WTC11 (cell line): ENCODE results near the gene GPR37L1. TPM values are rescaled to one million over a fixed set of nuclear protein-coding genes. Genes with fewer than 3 reads are reported as not detected.

Experiments
- ATAC-seq: fragments of 200-7000 bp; cut with Tn5 transposase; 2 replicates; pipeline ENCODE4 v1.10.0; 2021; ENCODE audit warnings: mild to moderate bottlenecking, moderate library complexity
- CTCF ChIA-PET: fragments of 300-600 bp; sonication (Branson Sonifier 250); formaldehyde crosslinking; loops from one replicate; lab custom pipeline; 2021; ENCODE audit warnings: antibody characterized with exemption; lab: Charles Lee
- POLR2A ChIA-PET: fragments of 350-600 bp; sonication (Branson Sonifier 250); formaldehyde crosslinking; loops from one replicate; lab custom pipeline; 2021; ENCODE audit warnings: antibody characterized with exemption; lab: Charles Lee
- DNase-seq: peaks from one replicate; pipeline ENCODE4 v3.0.0; 2021; ENCODE audit warnings: low spot score
- H3K27ac Mint-ChIP-seq: 2 replicates; pipeline ENCODE4 v1.8.0; 2021; ENCODE audit warnings: mixed read lengths
- H3K27me3 Mint-ChIP-seq: 2 replicates; pipeline ENCODE4 v1.8.0; 2021; ENCODE audit warnings: low read depth, mild to moderate bottlenecking, moderate library complexity, mixed read lengths
- H3K36me3 Mint-ChIP-seq: 2 replicates; pipeline ENCODE4 v1.8.0; 2021; ENCODE audit warnings: mixed read lengths
- H3K4me1 Mint-ChIP-seq: 2 replicates; pipeline ENCODE4 v1.8.0; 2022; ENCODE audit warnings: mixed read lengths
- H3K4me3 Mint-ChIP-seq: 2 replicates; pipeline ENCODE4 v1.8.0; 2021; ENCODE audit warnings: mild to moderate bottlenecking, moderate library complexity, mixed read lengths
- H3K9me3 Mint-ChIP-seq: 2 replicates; pipeline ENCODE4 v1.8.0; 2021; ENCODE audit warnings: mixed read lengths
- AFF4 ChIP-seq: sonication (generic); formaldehyde crosslinking; IDR thresholded peaks from 2 replicates; pipeline ENCODE4 v1.8.1; 2023; ENCODE audit warnings: mild to moderate bottlenecking, missing genetic modification reagents, borderline replicate concordance
- ATF1 ChIP-seq: sonication (generic); formaldehyde crosslinking; IDR thresholded peaks from 2 replicates; pipeline ENCODE4 v1.8.1; 2023; ENCODE audit warnings: mild to moderate bottlenecking, moderate library complexity, missing genetic modification reagents
- CREM ChIP-seq: sonication (generic); formaldehyde crosslinking; IDR thresholded peaks from 2 replicates; pipeline ENCODE4 v1.8.1; 2022; ENCODE audit warnings: mild to moderate bottlenecking, missing genetic modification reagents, moderate library complexity
- EMX1 ChIP-seq: fragments of 250-450 bp; sonication (Bioruptor Pico); IDR thresholded peaks from 2 replicates; pipeline ENCODE4 v1.8.0; 2021; ENCODE audit warnings: mild to moderate bottlenecking
- ESRRA ChIP-seq: sonication (generic); formaldehyde crosslinking; IDR thresholded peaks from 2 replicates; pipeline ENCODE4 v1.8.1; 2022; ENCODE audit warnings: mild to moderate bottlenecking, missing genetic modification reagents, borderline replicate concordance
- FOXP1 ChIP-seq: sonication (generic); formaldehyde crosslinking; IDR thresholded peaks from 2 replicates; pipeline ENCODE4 v1.8.0; 2022; ENCODE audit warnings: missing genetic modification reagents, mild to moderate bottlenecking, moderate library complexity, borderline replicate concordance
- GABPB1 ChIP-seq: sonication (generic); formaldehyde crosslinking; IDR thresholded peaks from 2 replicates; pipeline ENCODE4 v1.8.1; 2023; ENCODE audit warnings: mild to moderate bottlenecking, missing genetic modification reagents
- GRHL2 ChIP-seq: fragments of 250-450 bp; sonication (Bioruptor Pico); IDR thresholded peaks from 2 replicates; pipeline ENCODE4 v1.8.0; 2022; ENCODE audit warnings: mild to moderate bottlenecking, moderate library complexity; ENCODE audit not compliant: insufficient replicate concordance, severe bottlenecking
- IRF2 ChIP-seq: sonication (generic); formaldehyde crosslinking; IDR thresholded peaks from 2 replicates; pipeline ENCODE4 v1.8.0; 2022; ENCODE audit warnings: low read depth, missing genetic modification reagents, borderline replicate concordance
- JUN ChIP-seq: sonication (generic); formaldehyde crosslinking; IDR thresholded peaks from 2 replicates; pipeline ENCODE4 v1.8.0; 2023; ENCODE audit warnings: mild to moderate bottlenecking, missing genetic modification reagents
- NR3C1 ChIP-seq: sonication (generic); formaldehyde crosslinking; conservative IDR thresholded peaks from 2 replicates; pipeline ENCODE4 v1.8.1; 2023; ENCODE audit warnings: low read depth, mild to moderate bottlenecking, missing genetic modification reagents
- OVOL2 ChIP-seq: fragments of 250-450 bp; sonication (Bioruptor Pico); IDR thresholded peaks from 2 replicates; pipeline ENCODE4 v1.9.0; 2021; ENCODE audit warnings: mild to moderate bottlenecking, borderline replicate concordance
- USF1 ChIP-seq: sonication (generic); formaldehyde crosslinking; IDR thresholded peaks from 2 replicates; pipeline ENCODE4 v1.8.0; 2022; ENCODE audit warnings: mild to moderate bottlenecking, missing genetic modification reagents
- ZNF138 ChIP-seq: sonication (generic); formaldehyde crosslinking; conservative IDR thresholded peaks from 2 replicates; pipeline ENCODE4 v1.8.1; 2022; ENCODE audit warnings: mild to moderate bottlenecking, moderate library complexity, missing genetic modification reagents
- ZNF232 ChIP-seq: sonication (generic); formaldehyde crosslinking; IDR thresholded peaks from 2 replicates; pipeline ENCODE4 v1.8.0; 2022; ENCODE audit warnings: mild to moderate bottlenecking, missing genetic modification reagents
- ZNF425 ChIP-seq: fragments of 250-450 bp; sonication (Bioruptor Pico); conservative IDR thresholded peaks from 2 replicates; pipeline ENCODE4 v1.9.0; 2021; ENCODE audit warnings: mild to moderate bottlenecking
- ZNF671 ChIP-seq: fragments of 250-450 bp; sonication (Bioruptor Pico); IDR thresholded peaks from 2 replicates; pipeline ENCODE4 v1.8.0; 2021; ENCODE audit warnings: mild to moderate bottlenecking
- ZSCAN18 ChIP-seq: fragments of 250-450 bp; sonication (Bioruptor Pico); IDR thresholded peaks from 2 replicates; pipeline ENCODE4 v2.1.2; 2022; ENCODE audit warnings: mild to moderate bottlenecking, moderate library complexity
- total RNA-seq: library from RNA; stranded (reverse); gene quantifications from 3 replicates; pipeline ENCODE4 v1.2.3, GENCODE V29; 2021
- TF ChIP-seq, protein P1 (sequence below): fragments of 200-600 bp; IDR thresholded peaks from 2 replicates; pipeline ENCODE4 v1.8.0; 2022; ENCODE audit warnings: antibody characterized with exemption
- TF ChIP-seq, protein P2 (sequence below): sonication (generic); formaldehyde crosslinking; IDR thresholded peaks from 2 replicates; pipeline ENCODE4 v1.8.1; 2022; ENCODE audit warnings: low read depth, missing genetic modification reagents, borderline replicate concordance

The GPR37L1 gene
- total RNA-seq, 1 experiment from 2014 or later: 0.07 TPM

DNA sequence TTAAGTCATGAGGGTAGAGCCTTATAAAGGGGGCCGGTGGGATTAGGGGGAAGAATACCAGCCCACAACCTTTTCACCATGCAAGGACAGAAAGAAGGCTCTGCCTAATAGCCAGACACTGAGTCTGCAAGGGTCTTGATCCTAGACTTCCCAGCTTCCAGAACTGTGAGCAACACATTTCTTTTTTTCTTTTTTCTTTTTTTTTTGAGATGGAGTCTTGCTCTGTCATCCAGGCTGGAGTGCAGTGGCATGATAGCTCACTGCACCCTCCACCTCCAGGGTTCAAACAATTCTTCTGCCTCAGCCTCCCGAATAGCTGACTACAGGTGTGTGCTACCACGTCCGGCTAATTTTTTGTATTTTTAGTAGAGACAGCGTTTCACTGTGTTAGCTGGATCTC, 23.6 kb downstream of the GPR37L1 start (continued):
- TF ChIP-seq USF1 (CRISPR knock-in tag) (no peak), ESRRA (no peak), ZNF671 (CRISPR knock-in tag) (no peak), EMX1 (no peak), GABPB1 (CRISPR knock-in tag) (no peak), ZNF138 (CRISPR knock-in tag) (no peak), GRHL2 (CRISPR knock-in tag) (no peak), ZSCAN18 (CRISPR knock-in tag) (no peak), ZNF425 (CRISPR knock-in tag) (no peak), ATF1 (CRISPR knock-in tag) (no peak)
- TF ChIP-seq, all 79 proteins: peak for 0

DNA sequence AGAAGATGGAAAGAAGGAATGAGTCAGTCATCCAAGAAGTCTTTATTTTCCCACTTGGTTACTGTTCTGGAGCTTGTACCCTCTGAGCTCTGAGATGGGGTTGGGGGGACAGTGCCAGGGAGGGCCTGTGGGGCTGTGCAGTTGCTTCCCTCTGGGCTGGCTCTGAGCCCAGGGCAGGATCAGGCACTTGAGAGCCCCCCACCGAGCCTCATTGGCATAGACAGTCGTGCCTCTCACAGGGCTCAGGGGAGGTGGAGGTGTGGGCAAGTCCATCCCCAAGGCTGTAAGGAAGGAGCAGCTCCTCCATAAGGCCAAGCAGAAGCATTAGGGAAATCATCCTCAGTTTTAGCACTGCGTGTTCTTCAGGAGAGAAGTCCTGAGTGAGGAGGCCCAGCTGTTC, 24.3 kb downstream of the GPR37L1 start:
- no peaks in the 10 kb centered on the region for H3K36me3 Mint-ChIP-seq
- peaks cover 7% of the 10 kb centered on the region for H3K27me3 Mint-ChIP-seq
- no peak overlapping the region for H3K4me3 Mint-ChIP-seq
- TF ChIP-seq OVOL2 (CRISPR knock-in tag) (no peak), CREM (no peak), JUN (CRISPR knock-in tag) (no peak)
- TF ChIP-seq, protein P1, sequence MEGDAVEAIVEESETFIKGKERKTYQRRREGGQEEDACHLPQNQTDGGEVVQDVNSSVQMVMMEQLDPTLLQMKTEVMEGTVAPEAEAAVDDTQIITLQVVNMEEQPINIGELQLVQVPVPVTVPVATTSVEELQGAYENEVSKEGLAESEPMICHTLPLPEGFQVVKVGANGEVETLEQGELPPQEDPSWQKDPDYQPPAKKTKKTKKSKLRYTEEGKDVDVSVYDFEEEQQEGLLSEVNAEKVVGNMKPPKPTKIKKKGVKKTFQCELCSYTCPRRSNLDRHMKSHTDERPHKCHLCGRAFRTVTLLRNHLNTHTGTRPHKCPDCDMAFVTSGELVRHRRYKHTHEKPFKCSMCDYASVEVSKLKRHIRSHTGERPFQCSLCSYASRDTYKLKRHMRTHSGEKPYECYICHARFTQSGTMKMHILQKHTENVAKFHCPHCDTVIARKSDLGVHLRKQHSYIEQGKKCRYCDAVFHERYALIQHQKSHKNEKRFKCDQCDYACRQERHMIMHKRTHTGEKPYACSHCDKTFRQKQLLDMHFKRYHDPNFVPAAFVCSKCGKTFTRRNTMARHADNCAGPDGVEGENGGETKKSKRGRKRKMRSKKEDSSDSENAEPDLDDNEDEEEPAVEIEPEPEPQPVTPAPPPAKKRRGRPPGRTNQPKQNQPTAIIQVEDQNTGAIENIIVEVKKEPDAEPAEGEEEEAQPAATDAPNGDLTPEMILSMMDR: no peak
- TF ChIP-seq, protein P2, sequence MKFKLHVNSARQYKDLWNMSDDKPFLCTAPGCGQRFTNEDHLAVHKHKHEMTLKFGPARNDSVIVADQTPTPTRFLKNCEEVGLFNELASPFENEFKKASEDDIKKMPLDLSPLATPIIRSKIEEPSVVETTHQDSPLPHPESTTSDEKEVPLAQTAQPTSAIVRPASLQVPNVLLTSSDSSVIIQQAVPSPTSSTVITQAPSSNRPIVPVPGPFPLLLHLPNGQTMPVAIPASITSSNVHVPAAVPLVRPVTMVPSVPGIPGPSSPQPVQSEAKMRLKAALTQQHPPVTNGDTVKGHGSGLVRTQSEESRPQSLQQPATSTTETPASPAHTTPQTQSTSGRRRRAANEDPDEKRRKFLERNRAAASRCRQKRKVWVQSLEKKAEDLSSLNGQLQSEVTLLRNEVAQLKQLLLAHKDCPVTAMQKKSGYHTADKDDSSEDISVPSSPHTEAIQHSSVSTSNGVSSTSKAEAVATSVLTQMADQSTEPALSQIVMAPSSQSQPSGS: no peak
- TF ChIP-seq, all 79 proteins: peak for 0
- CTCF ChIA-PET: interaction anchor here (1.1 to 1.5 kb wide), 3 partner anchors 8 to 24 kb away, joined by 3 to 15 read pairs (median 3); partner anchors contain the start of gene GPR37L1
- DNase-seq (no peak), ATAC-seq (no peak)
- no peaks in the 10 kb centered on the region for H3K9me3 Mint-ChIP-seq
- POLR2A ChIA-PET: no interaction called here
- H3K4me1 Mint-ChIP-seq: peaks cover 16% of the 10 kb centered on the region
- no peak overlapping the region for H3K27ac Mint-ChIP-seq

- peaks cover 7% of the 10 kb centered on the region for H3K27me3 Mint-ChIP-seq
- H3K4me3 Mint-ChIP-seq: no peak overlapping the region
- TF ChIP-seq NR3C1 (CRISPR knock-in tag) (no peak), AFF4 (CRISPR knock-in tag) (no peak), IRF2 (no peak), ZNF232 (CRISPR knock-in tag) (no peak), FOXP1 (no peak)
- no peak overlapping the region for H3K27ac Mint-ChIP-seq
- no peaks in the 10 kb centered on the region for H3K9me3 Mint-ChIP-seq
- CTCF ChIA-PET: interaction anchor here (1.1 kb wide), 1 partner anchor 13 kb away, joined by 3 read pairs; no protein-coding TSS in a partner anchor
- DNase-seq: no peak
- H3K4me1 Mint-ChIP-seq: peaks cover 9% of the 10 kb centered on the region
- H3K36me3 Mint-ChIP-seq: no peaks in the 10 kb centered on the region
- POLR2A ChIA-PET: no interaction called here
- no peak for ATAC-seq
Measured at GRCh38 chr1:202148391-202148790, 25.7 kb downstream of the GPR37L1 start.
